Measurements from ENCODE around the gene GATAD2A.

Gene GATAD2A

GRCh38 chr19:19491321-19492025, 86.0 kb downstream of the GATAD2A start:
- DNase-seq = no peak

DNA sequence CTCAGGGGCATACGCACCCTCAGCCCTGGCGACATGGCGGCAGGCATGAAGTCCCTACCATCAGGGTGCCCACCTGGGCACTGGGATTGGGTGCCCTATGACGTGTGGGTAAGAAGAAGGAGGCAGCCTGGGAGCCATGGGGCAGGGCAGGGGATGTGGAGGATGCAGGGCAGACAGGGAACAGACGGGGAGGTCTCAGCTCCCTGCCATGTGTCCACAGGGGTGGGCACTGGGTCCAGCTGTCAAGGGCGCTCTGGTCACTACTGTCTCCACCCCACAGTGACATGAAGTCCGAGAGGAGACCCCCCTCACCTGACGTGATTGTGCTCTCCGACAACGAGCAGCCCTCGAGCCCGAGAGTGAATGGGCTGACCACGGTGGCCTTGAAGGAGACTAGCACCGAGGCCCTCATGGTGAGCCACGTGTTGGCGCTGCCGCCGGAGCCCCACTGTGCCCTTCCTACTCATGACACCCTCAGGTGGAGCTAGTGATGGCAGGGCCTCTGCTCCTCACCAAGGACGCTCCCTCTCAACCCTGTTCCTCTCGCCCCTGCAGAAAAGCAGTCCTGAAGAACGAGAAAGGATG, 86.6 kb downstream of the GATAD2A start:
- DNase-seq = no peak

DNA sequence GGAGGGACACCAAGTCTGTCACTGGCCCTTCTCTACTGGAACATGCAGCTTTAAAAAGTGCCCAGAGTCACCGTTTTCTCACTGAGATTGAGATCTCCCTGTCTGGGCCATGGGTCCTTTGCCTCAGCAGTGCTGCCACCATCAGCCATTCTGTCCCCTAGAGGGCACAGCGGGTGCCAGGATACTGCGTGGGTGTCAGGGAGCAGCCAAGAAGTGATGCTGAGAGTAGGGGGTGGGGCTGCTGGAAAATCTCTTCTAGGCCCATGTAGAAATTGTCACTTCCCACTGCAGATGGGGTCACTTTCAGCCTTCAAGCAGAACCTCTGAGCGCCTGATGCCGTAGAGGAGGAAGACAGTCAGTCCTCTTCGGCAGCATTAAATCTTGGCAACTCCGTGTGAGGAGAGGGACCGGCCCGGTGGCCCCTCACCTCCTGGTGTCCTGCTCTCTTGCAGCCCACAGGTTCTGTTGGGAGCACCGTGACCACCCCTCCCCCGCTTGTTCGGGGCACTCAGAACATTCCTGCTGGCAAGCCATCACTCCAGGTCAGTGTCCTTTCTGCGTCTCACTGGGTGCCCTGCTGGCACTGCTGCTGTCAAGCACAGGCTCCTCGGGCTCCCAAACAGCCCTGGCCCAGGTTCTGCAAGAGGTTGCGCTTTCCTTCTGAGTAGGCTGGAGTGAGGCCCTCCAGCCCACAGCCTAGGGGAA, 88.5 kb downstream of the GATAD2A start:
- no peak for DNase-seq

GRCh38 chr19:19495614-19496603, 90.4 kb downstream of the GATAD2A start:
- no peak for DNase-seq

DNA sequence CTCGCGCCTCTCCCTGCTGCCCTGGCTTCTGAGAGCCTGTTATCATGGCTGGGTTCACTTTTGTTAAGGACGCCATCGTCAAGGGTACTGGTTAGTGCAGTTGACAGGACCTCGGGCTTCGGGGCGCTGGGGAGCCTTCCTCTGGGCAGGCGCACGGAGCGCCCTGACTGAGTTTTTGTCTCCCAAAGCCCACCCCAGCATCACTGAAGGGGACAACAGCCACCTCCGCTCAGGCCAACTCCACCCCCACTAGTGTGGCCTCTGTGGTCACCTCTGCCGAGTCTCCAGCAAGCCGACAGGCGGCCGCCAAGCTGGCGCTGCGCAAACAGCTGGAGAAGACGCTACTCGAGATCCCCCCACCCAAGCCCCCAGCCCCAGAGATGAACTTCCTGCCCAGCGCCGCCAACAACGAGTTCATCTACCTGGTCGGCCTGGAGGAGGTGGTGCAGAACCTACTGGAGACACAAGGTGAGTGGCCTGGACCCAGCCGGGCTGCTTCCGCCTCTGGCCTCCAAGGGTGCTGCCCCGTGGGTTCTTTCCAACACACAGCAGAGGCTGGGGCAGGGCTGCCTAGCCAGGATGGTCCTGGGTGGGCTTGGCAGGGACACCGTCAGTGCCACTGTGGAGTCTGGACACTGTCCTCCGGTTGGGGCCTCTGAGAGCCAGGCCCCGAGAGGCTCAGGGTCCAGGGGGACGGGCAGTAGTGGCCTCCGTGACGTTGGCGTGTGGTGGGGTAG, 92.9 kb downstream of the GATAD2A start:
- no peak for DNase-seq

DNA sequence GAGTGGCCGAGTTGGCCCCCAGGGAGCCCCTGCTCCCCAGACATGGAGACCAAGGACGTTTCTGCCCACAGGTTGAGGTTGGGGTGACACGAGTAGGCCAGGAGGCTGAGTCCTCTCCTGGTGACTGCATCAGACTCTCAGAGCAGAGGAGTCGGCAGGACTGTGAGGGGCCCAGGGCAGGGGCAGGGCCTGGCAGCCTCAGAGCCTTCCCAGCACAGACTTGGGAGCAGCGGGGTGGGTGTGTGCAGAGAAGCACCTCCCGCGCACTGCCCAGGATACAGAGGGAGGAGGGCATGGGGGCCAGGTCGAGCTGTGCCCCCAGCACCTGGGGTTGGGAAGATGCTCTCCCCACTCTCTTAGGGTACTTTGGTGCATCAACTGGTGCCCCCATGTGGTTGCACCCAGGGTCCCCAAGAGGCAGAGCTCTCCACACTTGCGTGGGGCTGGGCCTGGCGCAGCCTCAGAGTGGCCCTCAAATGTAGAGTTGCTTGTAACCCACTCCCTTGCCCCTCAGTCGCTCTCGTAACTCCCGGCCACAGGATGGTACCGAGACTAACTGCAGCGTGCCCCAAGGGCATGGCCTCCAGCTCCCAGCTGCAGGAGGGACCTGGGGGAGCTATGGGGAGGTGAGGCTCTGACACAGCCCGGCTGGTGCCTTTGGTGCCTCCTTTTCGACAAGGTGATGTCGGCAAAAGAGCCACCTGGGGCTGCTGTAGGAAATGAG, 94.0 kb downstream of the GATAD2A start:
- DNase-seq = no peak

DNA sequence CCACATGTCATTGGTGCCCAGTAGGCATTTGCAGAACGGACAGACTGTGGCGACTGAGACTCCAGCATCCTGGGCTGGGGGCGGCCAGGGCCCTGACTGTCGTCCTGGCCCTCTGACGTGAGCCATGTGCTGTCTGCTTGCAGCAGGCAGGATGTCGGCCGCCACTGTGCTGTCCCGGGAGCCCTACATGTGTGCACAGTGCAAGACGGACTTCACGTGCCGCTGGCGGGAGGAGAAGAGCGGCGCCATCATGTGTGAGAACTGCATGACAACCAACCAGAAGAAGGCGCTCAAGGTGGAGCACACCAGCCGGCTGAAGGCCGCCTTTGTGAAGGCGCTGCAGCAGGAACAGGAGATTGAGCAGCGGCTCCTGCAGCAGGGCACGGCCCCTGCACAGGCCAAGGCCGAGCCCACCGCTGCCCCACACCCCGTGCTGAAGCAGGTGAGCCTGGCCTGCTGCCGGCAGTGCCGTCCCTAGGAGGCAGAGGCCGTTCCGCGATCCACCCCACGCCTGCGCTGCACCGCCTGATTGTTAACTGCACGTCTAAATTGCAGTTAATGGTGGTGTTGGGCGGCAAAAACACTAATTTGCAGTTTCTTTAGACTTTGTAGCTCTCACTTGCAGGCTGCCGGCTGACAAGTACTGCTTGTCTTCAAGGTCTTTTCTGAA, 95.6 kb downstream of the GATAD2A start:
- DNase-seq = no peak

DNA sequence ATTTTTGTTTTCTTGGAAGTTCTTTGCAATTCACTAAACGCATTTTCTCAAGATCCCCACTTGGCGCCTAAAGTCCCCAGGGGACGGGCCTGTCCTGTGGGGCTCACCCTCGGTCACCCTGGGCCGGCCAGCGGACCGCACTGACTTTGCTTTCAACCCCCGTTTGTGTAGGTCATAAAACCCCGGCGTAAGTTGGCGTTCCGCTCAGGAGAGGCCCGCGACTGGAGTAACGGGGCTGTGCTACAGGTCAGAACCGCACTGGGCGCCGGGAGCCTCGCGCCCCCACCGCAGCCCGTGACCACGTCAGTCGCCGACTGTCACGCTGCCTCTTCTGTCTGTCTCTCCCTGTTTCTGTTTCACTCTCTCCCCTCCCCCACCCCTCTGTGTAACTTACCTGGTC, 96.3 kb downstream of the GATAD2A start:
- no peak for DNase-seq

- DNase-seq = no peak
These were observed 96.8 kb downstream of the GATAD2A start for GRCh38 chr19:19502281-19502680.

- no peak for DNase-seq
These were observed 97.5 kb downstream of the GATAD2A start for GRCh38 chr19:19502808-19503602.

DNA sequence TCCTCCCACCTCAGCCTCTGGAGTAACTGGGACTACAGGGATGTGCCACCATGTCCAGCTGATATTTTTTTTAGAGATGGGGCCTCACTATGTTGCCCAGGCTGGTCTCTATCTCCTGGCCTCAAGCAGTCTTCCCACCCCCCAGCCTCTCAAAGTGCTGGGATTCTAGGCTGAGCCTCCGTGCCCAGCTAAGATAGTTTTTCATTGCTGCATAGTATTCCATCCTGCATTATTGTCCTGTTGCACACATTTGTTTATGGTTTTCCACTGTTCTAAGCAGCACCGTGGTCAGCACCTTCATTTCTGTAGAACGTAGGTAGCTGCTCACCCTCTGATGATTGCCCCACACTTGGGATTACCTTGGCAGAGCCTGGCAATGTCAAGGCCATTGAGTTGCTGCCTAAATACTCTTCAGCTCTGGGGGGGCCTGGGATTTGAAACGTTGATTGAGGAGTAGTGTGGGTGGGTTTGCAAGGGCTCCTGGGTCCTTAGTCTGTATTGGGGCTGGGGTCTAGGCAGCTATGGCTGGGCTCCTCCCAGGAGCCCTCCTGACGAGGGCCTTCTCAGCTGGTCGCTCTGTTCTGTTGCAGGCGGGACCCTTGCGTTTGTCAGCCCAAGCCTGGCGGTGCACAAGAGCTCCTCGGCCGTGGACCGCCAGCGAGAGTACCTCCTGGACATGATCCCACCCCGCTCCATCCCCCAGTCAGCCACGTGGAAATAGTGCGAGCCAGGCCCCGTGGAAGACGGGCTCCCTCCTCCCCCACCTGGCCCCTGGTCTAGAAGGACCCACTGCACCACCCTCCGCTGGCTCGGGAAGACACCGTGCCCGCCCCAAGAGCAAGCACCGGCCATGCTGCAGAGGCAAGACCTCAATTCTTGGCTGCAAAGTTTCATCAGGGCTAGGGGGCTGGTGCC, 99.5 kb downstream of the GATAD2A start:
- no peak for DNase-seq

GRCh38 chr19:19505669-19506326, 100.3 kb downstream of the GATAD2A start:
- no peak for DNase-seq

GRCh38 chr19:19506592-19506991, 101.1 kb downstream of the GATAD2A start:
- DNase-seq = no peak

DNA sequence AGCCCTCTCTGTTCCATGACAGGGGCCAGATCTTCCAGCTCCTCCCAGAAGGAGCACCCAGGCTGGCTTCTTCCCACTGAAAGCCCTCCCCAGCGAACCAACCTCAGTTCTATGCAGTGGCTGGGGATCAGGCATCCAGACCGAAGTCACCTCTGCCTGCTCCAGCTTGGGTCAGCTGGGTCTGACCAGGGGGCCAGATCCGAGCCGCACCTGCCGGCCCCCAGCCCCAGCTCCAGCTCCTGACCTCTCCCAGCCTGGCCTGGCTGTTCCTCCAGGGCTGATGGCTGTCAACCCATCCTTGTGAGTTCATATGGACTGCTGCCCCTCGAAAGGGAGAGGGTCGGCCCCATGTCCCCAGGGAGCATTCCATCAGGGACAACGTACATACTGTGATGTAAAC, 101.9 kb downstream of the GATAD2A start:
- DNase-seq = no peak

- no peak for DNase-seq
These were observed 102.7 kb downstream of the GATAD2A start for GRCh38 chr19:19508217-19508616.

DNA sequence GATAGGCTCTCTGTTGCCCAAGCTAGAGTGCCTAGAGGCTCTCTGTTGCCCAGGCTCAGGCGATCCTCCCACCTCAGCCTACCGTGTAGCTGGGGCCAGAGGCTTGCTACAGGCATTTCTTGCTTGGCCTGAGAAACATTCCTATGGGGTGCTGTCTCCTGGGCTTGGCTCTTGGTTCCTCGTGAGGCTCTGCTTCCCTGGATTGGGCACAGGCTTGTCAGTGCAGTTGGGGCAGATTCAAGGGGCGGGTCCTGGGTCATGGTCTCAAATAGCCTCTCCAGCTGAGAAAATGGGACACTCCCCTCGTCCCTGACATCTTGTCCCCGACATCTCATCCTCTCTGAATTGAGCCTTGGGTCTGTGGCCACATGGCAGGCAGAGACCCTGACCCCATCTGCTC, 105.0 kb downstream of the GATAD2A start:
- no peak for DNase-seq

GRCh38 chr19:19513682-19514081, 108.2 kb downstream of the GATAD2A start:
- DNase-seq = no peak

- no peak for DNase-seq
These were observed 108.8 kb downstream of the GATAD2A start for GRCh38 chr19:19514215-19514657.
